ENCODE measurements around the gene GRB2.

The GRB2 gene

DNA sequence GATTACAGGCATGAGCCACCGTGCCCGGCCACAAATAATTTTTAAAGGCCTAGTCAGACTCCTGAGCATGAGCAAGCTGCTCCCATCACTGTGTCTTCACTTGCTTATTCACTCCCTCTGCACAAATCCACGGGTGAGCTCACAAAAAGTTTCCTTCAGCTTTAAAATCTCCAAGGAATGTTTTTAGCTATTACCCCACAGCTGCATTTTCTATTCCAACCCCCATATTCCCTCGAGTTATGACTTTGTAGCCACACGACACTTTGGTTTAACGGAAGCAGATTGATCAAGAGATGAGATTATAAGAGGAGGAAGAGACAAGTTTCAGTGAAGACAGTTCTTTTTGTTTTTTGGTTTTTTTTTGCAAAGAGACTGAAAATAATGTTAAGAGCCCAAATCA, 67.1 kb downstream of the GRB2 start:
- Mint-ChIP-seq H3K9me3 (no peaks in the 10 kb centered on the region), H3K27me3 (no peaks in the 10 kb centered on the region), H3K4me1 (peaks cover 68% of the 10 kb centered on the region), H3K4me3 (peak overlapping the region; percentile 79), H3K27ac (ENCODE audit: low read depth) (peak overlapping the region; percentile 93), H3K36me3 (ENCODE audit: insufficient read depth) (peaks cover 16% of the 10 kb centered on the region)
- DNase-seq (ENCODE audit: low spot score in 2 of 2) = no peak
- ATAC-seq (replicated peaks; ENCODE audit: extremely low read depth, poor library complexity, severe bottlenecking) = peak; percentile 33

DNA sequence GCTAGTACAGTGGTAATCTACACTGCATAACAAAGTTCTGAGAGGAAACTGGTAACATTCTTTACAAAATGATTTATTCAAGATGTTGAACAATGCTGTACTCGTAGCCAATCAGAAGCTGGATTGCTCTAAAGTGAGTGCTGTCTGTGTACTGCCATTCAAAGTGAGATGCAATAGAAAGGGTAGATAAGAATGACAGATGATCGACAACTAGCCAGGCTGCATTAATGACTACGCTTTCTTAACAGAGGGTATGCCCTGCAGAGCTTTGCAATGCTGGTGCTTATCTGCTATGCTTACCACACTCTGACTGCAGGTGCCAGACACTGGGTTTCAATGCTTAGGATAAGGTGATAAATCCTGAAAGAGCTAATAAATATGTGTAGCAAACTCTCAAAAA, 70.2 kb downstream of the GRB2 start:
- DNase-seq (ENCODE audit: low spot score in 2 of 2) (no peak), ATAC-seq (replicated peaks; ENCODE audit: extremely low read depth, poor library complexity, severe bottlenecking) (no peak)
- Mint-ChIP-seq H3K4me1 (peaks cover 42% of the 10 kb centered on the region), H3K27me3 (no peaks in the 10 kb centered on the region), H3K27ac (ENCODE audit: low read depth) (peak overlapping the region; percentile 22), H3K36me3 (ENCODE audit: insufficient read depth) (peaks cover 18% of the 10 kb centered on the region), H3K9me3 (no peaks in the 10 kb centered on the region), H3K4me3 (no peak overlapping the region)

DNA sequence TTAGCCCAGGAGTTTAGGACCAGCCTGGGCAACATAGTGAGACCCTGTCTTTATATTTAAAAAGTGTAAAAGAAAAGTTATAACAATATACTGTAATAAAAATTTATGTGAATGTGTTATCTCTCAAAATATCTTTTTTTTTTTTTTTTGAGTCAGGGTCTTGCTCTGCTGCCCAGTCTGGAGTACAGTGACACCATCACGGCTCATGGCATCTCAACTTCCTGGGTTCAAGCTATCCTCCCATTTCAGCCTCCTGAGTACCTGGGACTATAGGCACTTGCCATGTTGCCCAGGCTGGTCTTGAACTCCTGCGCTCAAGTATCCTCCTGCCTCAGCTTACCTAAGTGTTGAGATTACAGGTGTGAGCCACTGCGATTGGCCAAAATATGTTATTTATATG, 70.8 kb downstream of the GRB2 start:
- H3K4me3 Mint-ChIP-seq = no peak overlapping the region
- H3K27me3 Mint-ChIP-seq = no peaks in the 10 kb centered on the region
- H3K36me3 Mint-ChIP-seq (ENCODE audit: insufficient read depth) = peaks cover 18% of the 10 kb centered on the region
- H3K4me1 Mint-ChIP-seq = peaks cover 36% of the 10 kb centered on the region
- H3K27ac Mint-ChIP-seq (ENCODE audit: low read depth) = peak overlapping the region; percentile 22
- H3K9me3 Mint-ChIP-seq = no peaks in the 10 kb centered on the region
- DNase-seq (ENCODE audit: low spot score in 2 of 2) (no peak), ATAC-seq (replicated peaks; ENCODE audit: extremely low read depth, poor library complexity, severe bottlenecking) (no peak)

DNA sequence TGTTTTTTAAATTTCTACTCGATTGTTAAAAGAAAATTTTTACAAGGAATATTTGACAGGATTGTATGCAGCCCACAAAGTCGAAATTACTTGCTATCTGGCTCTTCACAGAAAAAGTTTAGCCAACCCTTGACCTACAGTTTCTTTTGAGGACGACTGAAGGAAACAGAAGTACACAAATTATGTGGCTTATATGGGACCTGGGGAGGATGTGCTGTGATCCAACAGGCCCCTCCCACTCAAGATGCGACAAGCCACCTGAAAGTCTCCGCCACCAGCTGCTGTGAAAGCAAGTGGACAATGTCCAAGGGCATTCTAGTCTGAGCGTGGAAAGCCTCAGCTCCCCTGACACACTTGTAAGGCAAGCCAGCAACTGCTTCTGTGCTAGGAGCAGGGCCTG, 73.8 kb downstream of the GRB2 start:
- Mint-ChIP-seq H3K9me3 (no peaks in the 10 kb centered on the region), H3K27me3 (no peaks in the 10 kb centered on the region), H3K4me3 (no peak overlapping the region), H3K27ac (ENCODE audit: low read depth) (no peak overlapping the region), H3K4me1 (peaks cover 18% of the 10 kb centered on the region), H3K36me3 (ENCODE audit: insufficient read depth) (peaks cover 18% of the 10 kb centered on the region)
- DNase-seq (ENCODE audit: low spot score in 2 of 2) = no peak
- no peak for ATAC-seq (replicated peaks; ENCODE audit: extremely low read depth, poor library complexity, severe bottlenecking)

DNA sequence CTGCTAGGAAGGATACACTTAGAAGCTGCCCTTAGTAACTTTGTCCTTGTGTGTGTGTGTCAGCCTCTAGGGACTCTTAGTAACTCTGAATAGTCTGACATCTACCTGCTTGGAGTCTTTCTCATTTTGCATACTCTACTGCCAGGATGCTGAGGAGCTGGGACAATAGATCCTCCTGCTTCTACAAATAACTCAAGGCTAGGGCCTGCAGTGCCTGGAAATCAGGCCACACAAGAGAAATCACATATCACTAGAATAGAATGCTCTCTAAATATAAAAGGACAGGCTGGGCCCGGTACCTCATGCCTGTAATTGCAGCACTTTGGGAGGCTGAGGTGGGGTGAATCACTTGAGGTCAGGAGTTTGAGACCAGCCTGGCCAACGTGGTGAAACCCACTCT, 77.7 kb downstream of the GRB2 start:
- DNase-seq (ENCODE audit: low spot score in 2 of 2) (no peak), ATAC-seq (replicated peaks; ENCODE audit: extremely low read depth, poor library complexity, severe bottlenecking) (no peak)
- Mint-ChIP-seq H3K9me3 (no peaks in the 10 kb centered on the region), H3K36me3 (ENCODE audit: insufficient read depth) (peaks cover 32% of the 10 kb centered on the region), H3K4me1 (peaks cover 9% of the 10 kb centered on the region), H3K4me3 (no peak overlapping the region), H3K27ac (ENCODE audit: low read depth) (no peak overlapping the region), H3K27me3 (no peaks in the 10 kb centered on the region)

DNA sequence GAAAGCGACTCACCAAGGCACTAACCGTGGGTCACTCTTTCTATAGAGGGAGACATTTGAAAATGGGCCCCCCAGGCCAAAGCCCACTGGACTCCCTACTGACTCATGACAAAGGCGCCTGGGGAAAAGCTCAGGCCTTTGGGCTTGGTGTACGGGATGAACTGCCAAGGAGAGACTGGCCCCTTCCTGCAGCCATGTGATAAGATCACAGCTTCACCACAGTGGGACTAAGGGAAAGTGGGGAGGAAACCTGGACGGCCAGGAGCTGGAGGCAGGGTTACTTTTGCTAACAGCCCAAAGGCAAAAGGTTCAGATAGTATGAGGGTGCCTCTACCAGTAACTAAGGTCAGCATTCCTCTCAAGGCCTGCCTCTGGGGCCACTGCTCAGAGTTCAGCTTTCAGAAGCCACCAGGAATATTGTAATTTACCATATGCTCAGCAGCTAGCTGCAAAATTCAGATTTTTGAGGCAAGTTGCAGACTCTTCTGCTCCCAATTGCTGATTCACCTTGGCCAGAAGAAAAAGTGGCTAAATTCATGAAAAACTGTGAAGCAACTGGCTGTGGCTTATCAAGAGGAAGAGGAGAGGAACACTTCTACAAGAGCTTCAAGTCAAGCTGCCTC, 79.1 kb downstream of the GRB2 start:
- H3K9me3 Mint-ChIP-seq = no peaks in the 10 kb centered on the region
- DNase-seq (ENCODE audit: low spot score in 2 of 2) = no peak
- no peak for ATAC-seq (replicated peaks; ENCODE audit: extremely low read depth, poor library complexity, severe bottlenecking)
- peaks cover 35% of the 10 kb centered on the region for H3K36me3 Mint-ChIP-seq (ENCODE audit: insufficient read depth)
- peak overlapping the region; percentile 46 for H3K27ac Mint-ChIP-seq (ENCODE audit: low read depth)
- H3K4me1 Mint-ChIP-seq = peaks cover 9% of the 10 kb centered on the region
- no peaks in the 10 kb centered on the region for H3K27me3 Mint-ChIP-seq
- H3K4me3 Mint-ChIP-seq = no peak overlapping the region

DNA sequence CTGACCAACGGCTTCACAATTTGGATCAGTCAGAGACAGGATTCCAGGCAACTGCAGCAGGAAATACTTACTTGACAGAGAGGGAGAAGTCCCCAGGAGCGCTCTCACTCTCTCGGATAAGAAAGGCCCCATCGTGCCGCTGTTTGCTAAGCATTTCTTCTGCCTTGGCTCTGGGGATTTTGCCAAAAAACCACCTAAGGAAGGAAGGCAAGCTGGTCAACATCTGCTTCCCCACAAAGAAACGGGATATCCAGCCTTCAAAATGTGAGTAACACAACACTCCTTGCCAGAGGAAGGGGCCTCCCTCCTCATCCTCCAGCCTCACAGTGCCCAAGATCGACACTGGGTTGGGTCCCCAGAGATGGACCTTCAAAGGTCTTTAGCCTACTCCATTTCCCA, 79.7 kb downstream of the GRB2 start:
- no peaks in the 10 kb centered on the region for H3K27me3 Mint-ChIP-seq
- peak overlapping the region; percentile 46 for H3K27ac Mint-ChIP-seq (ENCODE audit: low read depth)
- no peaks in the 10 kb centered on the region for H3K9me3 Mint-ChIP-seq
- H3K4me3 Mint-ChIP-seq = no peak overlapping the region
- DNase-seq (ENCODE audit: low spot score in 2 of 2) (no peak), ATAC-seq (replicated peaks; ENCODE audit: extremely low read depth, poor library complexity, severe bottlenecking) (no peak)
- peaks cover 9% of the 10 kb centered on the region for H3K4me1 Mint-ChIP-seq
- peaks cover 38% of the 10 kb centered on the region for H3K36me3 Mint-ChIP-seq (ENCODE audit: insufficient read depth)

DNA sequence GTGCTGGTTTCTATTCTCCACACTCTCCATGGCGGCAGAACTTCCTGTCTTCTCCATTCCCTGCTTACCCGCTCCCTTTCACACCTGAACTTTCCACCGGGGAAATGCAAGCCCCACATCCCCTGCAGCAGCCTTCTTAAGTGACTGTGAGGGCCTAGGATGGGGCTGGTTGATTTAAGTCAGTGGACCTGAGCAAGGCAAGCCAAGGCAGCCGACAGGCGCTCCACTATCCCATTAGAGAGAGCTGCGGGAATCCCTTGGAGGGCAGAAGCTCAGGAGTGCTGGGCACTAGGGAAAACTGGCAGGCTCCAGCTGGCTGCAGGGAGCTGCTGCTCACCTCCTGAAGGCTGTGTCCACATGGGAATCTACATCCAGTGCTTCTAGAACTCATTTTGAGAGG, 80.1 kb downstream of the GRB2 start:
- Mint-ChIP-seq H3K27ac (ENCODE audit: low read depth) (peak overlapping the region; percentile 46), H3K4me3 (no peak overlapping the region), H3K4me1 (peaks cover 9% of the 10 kb centered on the region), H3K27me3 (no peaks in the 10 kb centered on the region), H3K36me3 (ENCODE audit: insufficient read depth) (peaks cover 41% of the 10 kb centered on the region), H3K9me3 (no peaks in the 10 kb centered on the region)
- ATAC-seq (replicated peaks; ENCODE audit: extremely low read depth, poor library complexity, severe bottlenecking) (no peak), DNase-seq (ENCODE audit: low spot score in 2 of 2) (no peak)

DNA sequence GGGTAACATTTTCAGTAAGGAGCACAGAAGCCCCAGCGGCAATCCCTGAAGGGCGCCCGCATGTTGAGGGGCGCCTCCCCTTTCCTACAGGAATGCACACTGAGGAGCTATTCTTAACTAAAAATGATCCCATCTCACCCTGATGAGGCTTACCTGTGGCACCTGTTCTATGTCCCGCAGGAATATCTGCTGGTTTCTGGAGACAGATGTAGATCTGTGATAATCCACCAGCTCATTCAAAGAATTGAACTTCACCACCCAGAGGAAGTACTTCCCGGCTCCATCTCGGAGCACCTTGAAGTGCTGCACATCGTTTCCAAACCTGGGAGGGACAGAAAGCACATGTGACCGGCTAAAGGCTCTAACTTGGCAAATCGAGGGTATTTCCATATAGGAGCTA, 84.0 kb downstream of the GRB2 start:
- no peaks in the 10 kb centered on the region for H3K9me3 Mint-ChIP-seq

DNA sequence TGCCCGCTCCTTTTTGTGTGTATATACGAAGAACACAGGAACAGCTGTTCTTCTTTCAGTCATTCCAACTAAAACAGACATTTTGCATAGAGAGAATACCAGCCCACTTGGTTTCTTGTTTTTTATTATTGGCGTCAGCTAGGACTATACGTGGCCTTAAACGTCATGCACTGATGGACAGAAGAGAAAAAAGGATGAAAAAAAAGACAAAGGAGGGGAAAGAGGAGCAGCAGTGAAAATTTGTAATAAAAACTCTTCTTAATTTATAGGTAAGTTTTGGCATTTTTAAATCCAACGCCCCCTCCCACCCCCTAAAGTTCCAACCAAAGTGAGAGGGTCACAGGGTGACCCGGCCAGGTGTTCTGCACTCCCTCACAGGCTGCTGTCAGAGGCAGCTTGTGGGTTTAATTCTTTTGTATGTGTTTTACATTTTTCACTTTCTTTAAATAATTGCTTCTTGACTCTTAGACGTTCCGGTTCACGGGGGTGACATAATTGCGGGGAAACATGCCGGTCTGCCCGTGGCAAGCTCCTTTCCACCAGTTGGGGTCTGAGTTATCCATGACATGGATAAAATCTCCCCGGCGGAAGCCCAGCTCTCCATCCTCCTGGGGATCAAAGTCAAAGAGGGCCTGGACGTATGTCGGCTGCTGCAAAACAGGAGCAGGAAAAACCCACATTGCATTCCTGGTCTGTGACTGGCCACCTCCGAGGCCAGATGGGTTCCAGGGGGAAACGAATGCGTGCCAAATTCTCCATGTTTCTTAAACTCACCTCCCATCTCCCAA, 85.4 kb downstream of the GRB2 start:
- no peak overlapping the region for H3K27ac Mint-ChIP-seq (ENCODE audit: low read depth)

More for the DNA sequence above, 84.0 kb downstream of the GRB2 start:
- DNase-seq (ENCODE audit: low spot score in 2 of 2) = no peak
- H3K4me1 Mint-ChIP-seq = peaks cover 9% of the 10 kb centered on the region
- H3K4me3 Mint-ChIP-seq = no peak overlapping the region
- no peak overlapping the region for H3K27ac Mint-ChIP-seq (ENCODE audit: low read depth)
- no peaks in the 10 kb centered on the region for H3K27me3 Mint-ChIP-seq
- ATAC-seq (replicated peaks; ENCODE audit: extremely low read depth, poor library complexity, severe bottlenecking) = no peak
- peaks cover 53% of the 10 kb centered on the region for H3K36me3 Mint-ChIP-seq (ENCODE audit: insufficient read depth)

DNA sequence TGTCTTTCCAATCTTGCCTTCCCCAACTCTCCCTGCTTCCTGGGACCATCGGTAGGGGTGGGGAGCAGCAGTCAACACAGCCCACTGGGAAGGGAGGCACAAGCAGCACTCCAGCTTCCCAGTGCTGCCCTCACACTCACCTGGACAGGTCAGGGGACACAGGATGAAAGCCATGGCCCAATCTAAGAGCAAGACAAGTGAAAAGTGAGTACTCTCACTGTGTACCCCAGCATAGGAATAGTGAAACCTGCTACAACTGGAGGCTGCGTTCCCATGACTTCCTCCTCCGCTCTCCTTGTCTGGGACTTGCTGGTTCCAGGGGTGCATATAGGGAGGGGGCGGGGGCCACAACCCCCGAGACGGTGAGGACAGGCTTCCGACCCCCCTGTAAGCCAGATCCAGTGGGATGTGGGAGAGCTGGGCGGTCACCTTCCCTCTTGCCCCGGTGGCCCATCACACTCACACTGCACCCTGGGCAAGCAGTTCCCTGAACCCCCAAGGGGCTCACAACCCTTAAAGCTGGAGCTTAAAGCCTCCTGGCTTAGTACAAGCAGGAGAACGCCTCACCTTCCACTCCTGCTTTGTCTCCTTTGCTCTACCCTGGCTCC, 86.8 kb downstream of the GRB2 start:
- DNase-seq (ENCODE audit: low spot score in 2 of 2) (no peak), ATAC-seq (replicated peaks; ENCODE audit: extremely low read depth, poor library complexity, severe bottlenecking) (no peak)
- H3K36me3 Mint-ChIP-seq (ENCODE audit: insufficient read depth) = peaks cover 43% of the 10 kb centered on the region
- H3K9me3 Mint-ChIP-seq = no peaks in the 10 kb centered on the region
- H3K27ac Mint-ChIP-seq (ENCODE audit: low read depth) = peak overlapping the region; percentile 19
- no peak overlapping the region for H3K4me3 Mint-ChIP-seq
- H3K27me3 Mint-ChIP-seq = no peaks in the 10 kb centered on the region
- peaks cover 9% of the 10 kb centered on the region for H3K4me1 Mint-ChIP-seq

More for the DNA sequence above, 85.4 kb downstream of the GRB2 start:
- H3K36me3 Mint-ChIP-seq (ENCODE audit: insufficient read depth) = peaks cover 51% of the 10 kb centered on the region
- H3K4me1 Mint-ChIP-seq = peaks cover 5% of the 10 kb centered on the region
- H3K4me3 Mint-ChIP-seq = no peak overlapping the region
- DNase-seq (ENCODE audit: low spot score in 2 of 2) = no peak
- ATAC-seq (replicated peaks; ENCODE audit: extremely low read depth, poor library complexity, severe bottlenecking) = no peak
- no peaks in the 10 kb centered on the region for H3K27me3 Mint-ChIP-seq
- H3K9me3 Mint-ChIP-seq = no peaks in the 10 kb centered on the region

DNA sequence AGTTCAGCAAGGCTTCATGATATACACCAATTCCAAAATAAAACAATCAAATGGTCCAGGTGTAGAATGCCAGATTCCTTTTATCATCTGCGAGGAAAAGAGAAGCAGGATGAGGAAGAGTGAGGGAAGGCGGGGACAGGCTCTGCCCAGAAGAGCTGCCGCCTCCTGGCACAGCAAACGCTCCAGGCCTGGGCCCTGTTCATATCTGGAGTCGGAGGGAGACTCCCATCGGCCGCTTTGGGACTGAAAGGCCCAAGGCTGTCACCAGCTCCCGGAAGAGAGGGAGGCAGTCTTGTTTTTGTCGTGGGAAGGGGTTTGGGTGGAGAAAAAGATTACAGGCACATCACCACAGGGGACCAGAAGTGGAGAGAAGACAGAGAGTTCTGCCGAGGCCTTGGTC, 87.3 kb downstream of the GRB2 start:
- Mint-ChIP-seq H3K36me3 (ENCODE audit: insufficient read depth) (peaks cover 40% of the 10 kb centered on the region), H3K4me3 (no peak overlapping the region), H3K9me3 (no peaks in the 10 kb centered on the region), H3K4me1 (peaks cover 9% of the 10 kb centered on the region), H3K27ac (ENCODE audit: low read depth) (peak overlapping the region; percentile 19), H3K27me3 (no peaks in the 10 kb centered on the region)
- ATAC-seq (replicated peaks; ENCODE audit: extremely low read depth, poor library complexity, severe bottlenecking) = no peak
- no peak for DNase-seq (ENCODE audit: low spot score in 2 of 2)

DNA sequence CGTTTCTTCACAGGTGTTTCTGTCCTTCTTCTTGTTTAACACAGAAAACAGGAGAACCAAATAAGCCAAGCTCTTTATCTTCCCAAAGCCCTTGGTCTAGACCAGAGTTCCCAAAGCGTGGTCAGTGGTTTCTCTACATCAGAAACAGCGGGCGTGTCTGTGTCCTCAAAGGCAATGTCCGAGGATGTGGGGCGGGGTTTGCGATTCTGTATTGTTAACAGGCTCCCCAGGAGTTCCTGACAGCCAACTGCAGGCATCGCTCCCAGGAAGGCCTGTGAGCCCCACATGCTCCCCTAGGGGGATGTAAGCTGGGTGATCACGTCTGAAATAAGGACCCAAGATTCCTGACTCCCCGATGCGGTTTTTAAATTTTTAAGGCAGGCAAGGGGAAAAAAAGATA, 87.8 kb downstream of the GRB2 start:
- no peak overlapping the region for H3K4me3 Mint-ChIP-seq
- peaks cover 35% of the 10 kb centered on the region for H3K36me3 Mint-ChIP-seq (ENCODE audit: insufficient read depth)
- DNase-seq (ENCODE audit: low spot score in 2 of 2) (no peak), ATAC-seq (replicated peaks; ENCODE audit: extremely low read depth, poor library complexity, severe bottlenecking) (no peak)
- peak overlapping the region; percentile 32 for H3K27ac Mint-ChIP-seq (ENCODE audit: low read depth)
- peaks cover 6% of the 10 kb centered on the region for H3K4me1 Mint-ChIP-seq
- no peaks in the 10 kb centered on the region for H3K9me3 Mint-ChIP-seq
- no peaks in the 10 kb centered on the region for H3K27me3 Mint-ChIP-seq
